Limb (tissue), 2 donors: ENCODE data around the gene VWA8.
"Not testable (repeated sequence)": the region's sequence is repeated elsewhere in the genome, so short reads cannot be mapped to it uniquely, and the experiment has no call there.

Experiments
- DNase-seq, 2 donors: peaks; one replicate each; pipeline ENCODE4 v3.0.0-alpha.2; 2016; ENCODE audit errors: extremely low spot score in 2 of 2

Gene VWA8

DNA sequence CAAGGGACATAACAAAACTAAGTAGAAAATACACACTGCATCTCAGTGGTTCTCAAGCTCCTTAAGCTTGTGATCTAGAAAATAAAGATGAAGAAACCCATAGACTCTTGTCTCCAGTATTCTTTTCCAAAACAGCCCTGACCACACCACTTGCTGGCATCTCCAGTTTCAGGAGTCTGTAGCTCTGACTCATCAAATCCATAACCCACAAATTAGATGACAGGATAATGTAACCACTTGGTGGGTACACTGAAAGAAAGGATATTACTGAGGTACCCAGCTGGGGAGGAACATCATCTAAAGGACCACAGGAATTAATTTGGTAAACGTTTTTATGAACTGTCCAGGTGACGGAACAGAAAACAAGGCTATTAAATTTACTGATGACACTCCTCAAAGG is 214.7 kb downstream of the VWA8 start:
- DNase-seq, result no peak

DNA sequence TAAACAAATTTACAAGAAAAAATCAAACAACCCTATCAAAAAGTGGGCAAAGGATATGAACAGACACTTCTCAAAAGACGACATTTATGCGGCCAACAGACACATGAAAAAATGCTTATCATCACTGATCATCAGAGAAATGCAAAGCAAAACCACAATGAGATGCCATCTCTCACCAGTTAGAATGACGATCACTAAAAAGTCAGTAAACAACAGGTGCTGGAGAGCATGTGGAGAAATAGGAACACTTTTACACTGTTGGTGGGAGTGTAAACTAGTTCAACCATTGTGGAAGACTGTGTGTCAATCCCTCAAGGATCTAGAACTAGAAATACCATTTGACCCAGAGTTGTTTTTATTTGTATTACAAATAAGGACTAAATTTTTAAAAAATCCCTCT is 215.4 kb downstream of the VWA8 start:
- DNase-seq, result not testable (repeated sequence)

DNA sequence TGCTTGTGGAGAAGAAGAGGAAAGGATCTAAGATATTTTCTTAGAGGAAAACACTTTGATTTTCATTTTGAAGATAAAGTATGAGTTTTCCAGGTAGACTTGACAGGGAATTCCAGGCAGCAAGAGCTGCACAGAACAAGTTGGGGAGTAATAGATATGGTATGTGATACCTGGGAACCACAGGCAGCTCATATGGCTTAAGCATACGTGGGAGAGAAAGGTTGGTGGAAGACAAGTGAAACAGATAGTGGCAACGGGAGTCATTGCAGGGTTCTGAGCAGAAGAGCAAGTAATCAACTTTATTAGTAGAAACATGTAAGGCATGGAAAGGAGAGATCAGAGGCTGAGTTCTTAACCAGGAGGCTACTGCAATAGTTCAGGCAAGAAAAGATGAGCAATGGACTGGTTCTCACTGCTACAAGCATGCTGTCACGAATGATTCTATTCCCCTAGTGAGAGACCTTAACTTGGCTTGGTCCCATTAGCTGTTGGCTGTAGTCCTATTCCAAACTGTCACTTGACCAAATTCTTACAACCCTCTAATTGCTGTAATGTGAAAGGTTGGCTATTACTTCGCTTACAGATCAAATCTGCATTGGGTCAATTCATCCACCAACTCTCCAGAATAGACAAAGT is 217.9 kb downstream of the VWA8 start:
- no peak for DNase-seq

DNA sequence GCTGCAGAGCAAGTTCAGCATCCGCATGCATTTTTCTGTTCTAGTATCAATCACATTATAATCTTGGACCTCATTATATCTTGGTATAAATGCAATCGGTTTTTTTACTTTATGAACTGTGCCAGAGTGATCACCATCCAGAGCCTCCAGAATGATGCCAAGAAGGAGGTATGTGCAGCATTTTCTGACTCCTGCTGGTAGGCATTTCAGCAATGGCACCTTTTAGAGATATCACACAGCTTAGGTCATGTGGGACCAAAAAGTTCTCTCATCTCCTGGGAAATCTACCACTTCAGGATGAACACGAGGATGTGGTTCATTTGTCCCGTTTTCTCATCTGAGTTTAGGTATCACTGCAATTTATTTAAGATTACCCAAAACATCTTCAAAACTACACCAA is 220.4 kb downstream of the VWA8 start:
- no peak for DNase-seq

GRCh38 chr13:41722684-41723535 is 238.0 kb downstream of the VWA8 start:
- DNase-seq, result no peak

DNA sequence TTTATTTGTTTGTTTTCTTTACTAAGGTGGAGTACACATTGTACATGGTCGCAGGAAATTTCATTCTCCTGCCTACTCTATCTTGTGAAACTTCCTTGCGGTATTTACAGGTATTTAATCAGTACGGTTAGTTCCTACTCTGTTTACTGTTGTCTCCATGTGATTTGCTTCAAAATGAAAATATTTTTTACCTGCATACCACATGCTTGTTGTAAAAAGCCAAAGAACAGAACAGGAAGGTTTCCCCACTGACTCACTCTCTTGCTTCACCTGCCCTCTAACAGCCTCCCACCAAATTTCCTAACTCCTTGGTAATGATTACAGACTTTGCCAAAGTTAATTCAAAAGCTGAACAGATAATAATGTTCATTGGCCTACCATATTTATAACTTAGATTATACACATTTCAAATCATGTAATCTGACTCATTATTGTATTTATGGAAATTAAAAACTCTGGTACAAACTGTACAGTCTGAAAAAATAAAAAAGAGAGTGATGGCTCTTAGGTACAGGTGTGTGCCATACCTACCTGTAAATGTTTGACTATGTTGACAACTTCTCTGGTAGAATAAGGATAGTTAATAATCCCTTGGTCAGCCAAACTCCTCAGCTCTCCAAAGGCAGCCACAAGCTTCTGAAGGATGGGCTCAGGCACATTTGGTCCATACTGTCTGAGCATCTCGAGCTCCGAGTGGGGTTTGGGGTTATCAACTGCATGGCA is 239.9 kb downstream of the VWA8 start:
- DNase-seq, result no peak

DNA sequence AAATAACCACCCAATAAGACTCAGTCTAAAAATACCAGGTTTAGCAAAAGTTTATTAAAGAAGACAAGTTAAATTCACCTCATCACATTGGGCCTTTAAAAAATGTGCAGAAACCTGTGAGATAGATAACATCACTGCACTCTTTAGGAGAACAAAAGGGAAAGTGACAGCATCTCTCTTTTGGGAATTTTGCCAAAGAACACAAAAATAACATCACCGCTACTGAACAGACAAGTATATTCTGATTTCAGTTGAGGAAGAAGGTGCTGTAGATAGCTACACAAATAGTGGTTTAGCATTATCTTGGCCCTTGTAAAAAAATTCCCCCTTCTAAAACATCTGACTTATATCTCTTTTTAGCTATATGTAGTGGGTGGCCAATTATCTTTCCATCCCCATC is 244.7 kb downstream of the VWA8 start:
- DNase-seq, result no peak

DNA sequence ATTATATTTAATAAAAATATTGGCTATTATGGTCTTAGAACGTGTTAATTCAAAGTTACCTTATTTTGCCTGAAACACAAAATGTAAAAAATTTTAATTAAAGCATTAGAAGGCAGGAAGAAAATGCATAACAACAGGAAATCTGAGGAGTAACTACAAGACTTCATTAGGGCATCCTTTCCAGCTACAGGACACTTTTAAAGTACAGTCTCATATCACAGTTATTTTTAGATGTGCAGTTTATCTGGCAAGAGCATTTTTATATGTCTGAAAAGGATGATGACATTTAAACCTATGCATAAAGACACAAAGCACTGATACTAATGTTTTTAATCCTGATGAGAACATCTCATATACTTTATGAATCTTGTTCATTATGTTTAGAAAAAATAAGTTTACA is 247.5 kb downstream of the VWA8 start:
- no peak for DNase-seq

DNA sequence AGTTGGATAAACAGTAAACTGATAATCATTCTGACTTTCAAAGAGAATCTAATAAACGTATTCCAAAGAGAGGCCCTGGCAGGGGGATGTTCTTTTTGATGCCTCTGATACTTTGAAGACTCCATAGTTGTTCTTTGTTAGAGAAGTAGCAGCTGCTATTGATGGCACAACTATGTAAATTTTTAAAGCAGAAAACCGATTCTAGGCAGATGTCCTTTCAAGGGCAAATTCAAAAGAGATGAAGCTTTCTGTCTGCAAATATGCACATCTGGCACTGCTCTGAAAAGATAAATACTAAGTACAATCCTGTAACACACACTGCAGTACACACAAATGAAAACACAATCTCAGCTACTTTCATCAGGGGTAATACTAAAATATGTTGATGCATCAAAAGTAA is 250.1 kb downstream of the VWA8 start:
- DNase-seq, result no peak

DNA sequence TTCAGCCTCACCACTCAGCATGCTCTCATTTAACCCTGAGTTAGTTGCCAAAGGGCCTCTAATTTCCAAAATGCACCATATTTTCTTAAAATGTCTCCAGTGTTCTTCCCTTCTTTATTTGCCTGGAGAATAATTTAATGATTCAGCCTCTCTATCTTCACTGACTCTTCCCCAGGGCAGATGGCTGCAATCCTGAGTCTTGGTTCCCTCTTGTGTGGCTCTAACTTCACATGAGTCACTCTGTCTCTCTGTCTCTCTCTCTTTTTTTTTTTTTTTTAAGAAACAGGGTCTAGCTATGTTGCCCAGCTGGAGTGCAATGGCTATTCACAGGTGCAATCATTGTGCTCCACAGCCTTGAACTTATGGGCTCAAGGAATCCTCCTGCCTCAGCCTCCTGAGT is 251.4 kb downstream of the VWA8 start:
- DNase-seq, result no peak

GRCh38 chr13:41708713-41709112 is 252.2 kb downstream of the VWA8 start:
- peak in 1 of 2 donors; percentile 54 for DNase-seq

- no peak for DNase-seq
Measured at GRCh38 chr13:41707194-41707821, 253.6 kb downstream of the VWA8 start.

GRCh38 chr13:41706152-41706551 is 254.8 kb downstream of the VWA8 start:
- no peak for DNase-seq

DNA sequence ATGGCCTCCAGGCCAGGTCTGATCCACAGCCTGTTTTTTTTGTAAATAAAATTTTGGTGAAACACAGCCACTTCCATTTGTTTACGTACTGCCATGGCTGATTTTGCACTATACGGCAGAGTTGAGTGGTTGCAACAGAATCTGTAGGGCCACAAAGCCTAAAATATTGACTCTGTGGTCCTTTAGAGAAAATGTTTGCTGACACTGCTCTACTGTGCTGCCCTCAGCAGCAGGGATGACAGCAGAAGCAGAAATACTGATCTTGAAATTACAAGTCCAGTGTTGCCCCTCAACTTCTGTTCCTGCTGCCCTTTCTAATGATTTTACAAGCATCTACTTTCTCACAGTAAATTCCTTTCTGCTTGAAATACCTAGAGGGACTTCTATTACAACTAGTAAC is 258.4 kb downstream of the VWA8 start:
- DNase-seq, result no peak

- DNase-seq, result no peak
Measured at GRCh38 chr13:41701676-41702075, 259.2 kb downstream of the VWA8 start.

GRCh38 chr13:41700790-41701310 is 260.1 kb downstream of the VWA8 start:
- peak in 1 of 2 donors; percentile 65 for DNase-seq

DNA sequence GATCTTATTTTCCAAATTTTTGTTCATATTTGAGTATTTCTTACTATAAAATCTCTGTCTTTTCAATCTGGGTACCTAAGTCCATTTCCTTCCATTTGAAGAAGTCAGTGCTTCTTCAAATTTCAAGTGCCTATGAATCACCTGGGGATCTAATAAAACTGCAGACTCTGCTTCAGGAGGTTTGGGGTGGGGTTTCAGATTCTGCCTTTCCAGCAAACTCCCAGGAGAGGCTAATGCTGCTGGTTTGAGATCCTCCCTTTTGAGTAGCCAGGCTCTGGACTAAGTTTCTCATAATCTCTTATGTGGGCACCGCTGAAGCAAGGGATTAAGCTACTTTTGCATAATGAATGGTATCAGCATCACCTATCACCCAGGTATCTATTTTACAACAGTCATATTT is 261.1 kb downstream of the VWA8 start:
- DNase-seq, result no peak

DNA sequence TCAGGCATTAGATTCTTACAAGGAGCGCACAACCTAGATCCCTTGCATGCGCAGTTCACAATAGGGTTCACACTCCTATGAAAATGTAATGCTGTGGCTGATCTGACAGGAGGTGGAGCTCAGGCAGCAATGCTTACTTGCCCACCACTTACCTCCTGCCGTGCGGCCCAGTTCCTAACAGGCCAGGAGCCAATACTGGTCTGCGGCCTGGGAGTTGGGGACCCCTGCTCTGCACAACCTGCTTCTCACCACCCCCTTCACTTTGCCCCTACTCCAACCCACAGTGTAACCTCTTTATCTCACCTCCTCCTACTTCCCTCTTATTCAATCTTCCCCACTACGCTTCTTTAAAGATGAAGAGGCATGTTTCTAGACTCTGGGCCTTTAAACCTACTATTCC is 263.3 kb downstream of the VWA8 start:
- no peak for DNase-seq

GRCh38 chr13:41696163-41697003 is 264.5 kb downstream of the VWA8 start:
- DNase-seq, result no peak

- DNase-seq, result peak; percentile 51 to 85
Measured at GRCh38 chr13:41694545-41695301, 266.2 kb downstream of the VWA8 start.
